Measurements from ENCODE around the gene CHST14.

CHST14 gene

GRCh38 chr15:40439960-40440742 lies 30.6 kb upstream of the CHST14 start:
- ChIA-PET CTCF (interaction anchor here (0.6 to 1.5 kb wide), 4 partner anchors 9 to 568 kb away, joined by 3 to 5 read pairs (median 4); no protein-coding TSS in a partner anchor), POLR2A (interaction anchor here (0.8 to 1.7 kb wide), 11 partner anchors 9 to 129 kb away, joined by 3 to 7 read pairs (median 3); partner anchors contain the start of genes CCDC32, CHST14, IVD and RPUSD2)
- TF ChIP-seq ELF4 (IDR thresholded peaks at IDR 0.05) (no peak), LEF1 (IDR thresholded peaks at IDR 0.05; ENCODE audit: borderline replicate concordance) (no peak), HDGF (IDR thresholded peaks at IDR 0.05; ENCODE audit: borderline replicate concordance) (no peak), CTBP1 (IDR thresholded peaks at IDR 0.05; ENCODE audit: borderline replicate concordance) (no peak), BHLHE40 (IDR thresholded peaks at IDR 0.05; ENCODE audit: borderline replicate concordance) (no peak), TARDBP (IDR thresholded peaks at IDR 0.05) (no peak), ARNT (IDR thresholded peaks at IDR 0.05) (no peak), FOXA1 (IDR thresholded peaks at IDR 0.05) (no peak), ZNF384 (IDR thresholded peaks at IDR 0.05) (no peak), SUZ12 (IDR thresholded peaks at IDR 0.05) (no peak), PKNOX1 (IDR thresholded peaks at IDR 0.05) (no peak), NFRKB (IDR thresholded peaks at IDR 0.05) (no peak), FOXK2 (IDR thresholded peaks at IDR 0.05) (no peak), L3MBTL2 (conservative IDR thresholded peaks at IDR 0.05) (no peak), SP1 (IDR thresholded peaks at IDR 0.05) (no peak), FOXM1 (IDR thresholded peaks at IDR 0.05; ENCODE audit: borderline replicate concordance) (no peak)
- peak; percentile 12 for DNase-seq (ENCODE audit: extremely low spot score)

- POLR2A ChIA-PET = interaction anchor here (0.9 to 1.7 kb wide), 7 partner anchors 8 to 101 kb away, joined by 3 to 7 read pairs (median 3); partner anchors contain the start of gene IVD
These were observed 29.8 kb upstream of the CHST14 start, which contains the start of gene BAHD1 for GRCh38 chr15:40440743-40441564. TSS of gene BAHD1 (plus strand) at chr15:40440953. CDS start at chr15:40458465, 17,512 bp downstream.

GRCh38 chr15:40441565-40442531 lies 28.9 kb upstream of the CHST14 start:
- TF ChIP-seq HDGF (IDR thresholded peaks at IDR 0.05; ENCODE audit: borderline replicate concordance) (no peak), LEF1 (IDR thresholded peaks at IDR 0.05; ENCODE audit: borderline replicate concordance) (no peak), BHLHE40 (IDR thresholded peaks at IDR 0.05; ENCODE audit: borderline replicate concordance) (no peak)

More at GRCh38 chr15:40440743-40441564, 29.8 kb upstream of the CHST14 start, which contains the start of gene BAHD1:
- TF ChIP-seq CTBP1 (IDR thresholded peaks at IDR 0.05; ENCODE audit: borderline replicate concordance) (no peak), PKNOX1 (IDR thresholded peaks at IDR 0.05) (peak; percentile 35; the same call in 1 of the 2 replicates), L3MBTL2 (conservative IDR thresholded peaks at IDR 0.05) (peak; percentile 87)
- peak; percentile 91 for DNase-seq (ENCODE audit: extremely low spot score)
- CTCF ChIA-PET = interaction anchor here (0.6 to 0.9 kb wide), 2 partner anchors 19 to 149 kb away, joined by 3 to 5 read pairs; no protein-coding TSS in a partner anchor

GRCh38 chr15:40443255-40443654 lies 27.5 kb upstream of the CHST14 start:
- POLR2A ChIA-PET = interaction anchor here (0.6 kb wide), 1 partner anchor 64 kb away, joined by 3 read pairs; no protein-coding TSS in a partner anchor
- TF ChIP-seq FOXM1 (IDR thresholded peaks at IDR 0.05; ENCODE audit: borderline replicate concordance) (no peak), NFRKB (IDR thresholded peaks at IDR 0.05) (no peak), SUZ12 (IDR thresholded peaks at IDR 0.05) (no peak), HDGF (IDR thresholded peaks at IDR 0.05; ENCODE audit: borderline replicate concordance) (no peak), LEF1 (IDR thresholded peaks at IDR 0.05; ENCODE audit: borderline replicate concordance) (no peak), TARDBP (IDR thresholded peaks at IDR 0.05) (no peak), ELF4 (IDR thresholded peaks at IDR 0.05) (no peak), PKNOX1 (IDR thresholded peaks at IDR 0.05) (no peak), BHLHE40 (IDR thresholded peaks at IDR 0.05; ENCODE audit: borderline replicate concordance) (no peak), L3MBTL2 (conservative IDR thresholded peaks at IDR 0.05) (no peak), CTBP1 (IDR thresholded peaks at IDR 0.05; ENCODE audit: borderline replicate concordance) (no peak), SP1 (IDR thresholded peaks at IDR 0.05) (no peak), ARNT (IDR thresholded peaks at IDR 0.05) (no peak), ZNF384 (IDR thresholded peaks at IDR 0.05) (no peak), FOXK2 (IDR thresholded peaks at IDR 0.05) (no peak), FOXA1 (IDR thresholded peaks at IDR 0.05) (no peak)
- no peak for DNase-seq (ENCODE audit: extremely low spot score)
- CTCF ChIA-PET = no interaction called here

More at GRCh38 chr15:40441565-40442531, 28.9 kb upstream of the CHST14 start:
- peak; percentile 17 for DNase-seq (ENCODE audit: extremely low spot score)
- ChIA-PET POLR2A (no interaction called here), CTCF (no interaction called here)

GRCh38 chr15:40443846-40444245 lies 26.9 kb upstream of the CHST14 start:
- POLR2A ChIA-PET = no interaction called here
- CTCF ChIA-PET = interaction anchor here (0.6 kb wide), 1 partner anchor 184 kb away, joined by 3 read pairs; no protein-coding TSS in a partner anchor
- TF ChIP-seq L3MBTL2 (conservative IDR thresholded peaks at IDR 0.05) (no peak), PKNOX1 (IDR thresholded peaks at IDR 0.05) (no peak), FOXA1 (IDR thresholded peaks at IDR 0.05) (no peak), TARDBP (IDR thresholded peaks at IDR 0.05) (no peak), SUZ12 (IDR thresholded peaks at IDR 0.05) (no peak), BHLHE40 (IDR thresholded peaks at IDR 0.05; ENCODE audit: borderline replicate concordance) (no peak), LEF1 (IDR thresholded peaks at IDR 0.05; ENCODE audit: borderline replicate concordance) (no peak), ARNT (IDR thresholded peaks at IDR 0.05) (no peak), HDGF (IDR thresholded peaks at IDR 0.05; ENCODE audit: borderline replicate concordance) (no peak), ELF4 (IDR thresholded peaks at IDR 0.05) (no peak), SP1 (IDR thresholded peaks at IDR 0.05) (no peak), FOXK2 (IDR thresholded peaks at IDR 0.05) (no peak), ZNF384 (IDR thresholded peaks at IDR 0.05) (no peak), FOXM1 (IDR thresholded peaks at IDR 0.05; ENCODE audit: borderline replicate concordance) (no peak), CTBP1 (IDR thresholded peaks at IDR 0.05; ENCODE audit: borderline replicate concordance) (no peak), NFRKB (IDR thresholded peaks at IDR 0.05) (no peak)
- no peak for DNase-seq (ENCODE audit: extremely low spot score)

Measured in HEK293T (cell line).